MM.1S (cell line): ENCODE results near the gene KLHDC7A.

ENCODE experiments used
- DNase-seq: peaks from one replicate; pipeline ENCODE4 v3.0.0-alpha.2; 2015
- H2AFZ ChIP-seq: fragments of 300-600 bp; sonication (generic); 2 replicates; pipeline ENCODE4 v1.6.0; 2016; ENCODE audit warnings: antibody characterized with exemption, low read length
- H3F3A ChIP-seq: fragments of 300-600 bp; sonication (generic); 2 replicates; pipeline ENCODE4 v1.6.1; 2016; ENCODE audit warnings: mild to moderate bottlenecking, antibody characterized with exemption, low read length, moderate library complexity, mixed read lengths; ENCODE audit not compliant: insufficient read depth
- H3K27ac ChIP-seq: fragments of 300-600 bp; sonication (generic); 2 replicates; pipeline ENCODE4 v1.5.1; 2016; ENCODE audit warnings: mild to moderate bottlenecking, low read length
- H3K27me3 ChIP-seq: fragments of 300-600 bp; sonication (generic); replicated peaks from 2 replicates; pipeline ENCODE4 v1.6.0; 2016; ENCODE audit warnings: low read length; ENCODE audit not compliant: insufficient read depth
- H3K36me3 ChIP-seq: fragments of 300-600 bp; sonication (generic); replicated peaks from 2 replicates; pipeline ENCODE4 v1.6.1; 2016; ENCODE audit warnings: mild to moderate bottlenecking, low read length, mixed read lengths; ENCODE audit not compliant: insufficient read depth
- H3K4me1 ChIP-seq: fragments of 300-600 bp; sonication (generic); 2 replicates; pipeline ENCODE4 v1.6.1; 2016; ENCODE audit warnings: low read length, mixed read lengths
- H3K4me2 ChIP-seq: fragments of 300-600 bp; sonication (generic); 2 replicates; pipeline ENCODE4 v1.6.0; 2016; ENCODE audit warnings: low read depth, low read length
- H3K4me3 ChIP-seq: fragments of 300-600 bp; sonication (generic); 2 replicates; pipeline ENCODE4 v1.5.1; 2016; ENCODE audit warnings: low read length, mixed read lengths
- H3K79me2 ChIP-seq: fragments of 300-600 bp; sonication (generic); 2 replicates; pipeline ENCODE4 v1.6.1; 2016; ENCODE audit warnings: mixed run types, low read length, mixed read lengths
- H3K9ac ChIP-seq: fragments of 300-600 bp; sonication (generic); 2 replicates; pipeline ENCODE4 v1.6.1; 2016; ENCODE audit warnings: low read length, mixed read lengths
- H3K9me2 ChIP-seq: fragments of 300-600 bp; sonication (generic); replicated peaks from 2 replicates; pipeline ENCODE4 v1.6.1; 2016; ENCODE audit warnings: mild to moderate bottlenecking, low read length, mixed read lengths; ENCODE audit not compliant: insufficient read depth
- H3K9me3 ChIP-seq: fragments of 300-600 bp; sonication (generic); replicated peaks from 2 replicates; pipeline ENCODE4 v1.6.1; 2016; ENCODE audit warnings: mild to moderate bottlenecking, low read length, mixed read lengths; ENCODE audit not compliant: insufficient read depth
- H4K20me1 ChIP-seq: fragments of 300-600 bp; sonication (generic); 2 replicates; pipeline ENCODE4 v1.6.1; 2016; ENCODE audit warnings: mild to moderate bottlenecking, low read length, moderate library complexity, mixed read lengths; ENCODE audit not compliant: insufficient read depth
- EZH2 ChIP-seq: fragments of 300-600 bp; sonication (generic); optimal IDR thresholded peaks from 2 replicates; pipeline ENCODE3; 2017; ENCODE audit warnings: low read depth, mild to moderate bottlenecking, antibody characterized with exemption, low read length, mixed read lengths
- EZH2phosphoT487 ChIP-seq: fragments of 300-600 bp; sonication (generic); IDR thresholded peaks from 2 replicates; pipeline ENCODE4 v1.6.1; 2018; ENCODE audit warnings: antibody characterized with exemption, low read length
- TF ChIP-seq, protein P1 (sequence below): fragments of 300-600 bp; sonication (generic); IDR thresholded peaks from 2 replicates; pipeline ENCODE4 v1.5.1; 2016; ENCODE audit warnings: antibody characterized with exemption, low read length, mixed read lengths

Gene KLHDC7A

DNA sequence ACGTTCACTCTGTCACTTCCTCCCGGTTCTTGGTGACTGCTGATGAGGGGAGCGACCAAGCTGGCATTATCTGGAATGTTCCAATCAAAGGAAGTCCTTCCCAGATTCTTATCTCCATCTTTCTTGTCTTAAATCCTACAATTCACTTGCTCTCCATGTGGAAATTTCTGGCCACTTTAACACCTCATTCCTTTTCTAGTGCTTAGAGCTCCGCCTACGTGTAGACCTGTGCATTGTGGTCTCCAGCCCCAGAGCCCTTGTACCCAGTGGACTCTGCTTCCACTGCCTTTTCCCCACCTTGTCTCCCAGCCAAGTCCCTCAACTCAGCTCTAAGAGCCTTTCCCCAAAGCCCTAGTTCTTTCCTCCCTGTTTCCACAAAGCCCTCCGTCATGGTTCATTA is 12.2 kb upstream of the KLHDC7A start:
- H3K27ac ChIP-seq = no peak overlapping the region
- no peak for DNase-seq
- H3K27me3 ChIP-seq = peaks cover 91% of the 10 kb centered on the region
- no peak overlapping the region for H2AFZ ChIP-seq
- H3K9me3 ChIP-seq = no peaks in the 10 kb centered on the region
- H3K9me2 ChIP-seq = no peaks in the 10 kb centered on the region
- no peaks in the 10 kb centered on the region for H3K36me3 ChIP-seq
- H3K9ac ChIP-seq = no peak overlapping the region
- no peak overlapping the region for H3K4me3 ChIP-seq
- no peaks in the 10 kb centered on the region for H3K4me1 ChIP-seq
- TF ChIP-seq EZH2 (no peak), EZH2phosphoT487 (no peak)
- TF ChIP-seq, protein P1, sequence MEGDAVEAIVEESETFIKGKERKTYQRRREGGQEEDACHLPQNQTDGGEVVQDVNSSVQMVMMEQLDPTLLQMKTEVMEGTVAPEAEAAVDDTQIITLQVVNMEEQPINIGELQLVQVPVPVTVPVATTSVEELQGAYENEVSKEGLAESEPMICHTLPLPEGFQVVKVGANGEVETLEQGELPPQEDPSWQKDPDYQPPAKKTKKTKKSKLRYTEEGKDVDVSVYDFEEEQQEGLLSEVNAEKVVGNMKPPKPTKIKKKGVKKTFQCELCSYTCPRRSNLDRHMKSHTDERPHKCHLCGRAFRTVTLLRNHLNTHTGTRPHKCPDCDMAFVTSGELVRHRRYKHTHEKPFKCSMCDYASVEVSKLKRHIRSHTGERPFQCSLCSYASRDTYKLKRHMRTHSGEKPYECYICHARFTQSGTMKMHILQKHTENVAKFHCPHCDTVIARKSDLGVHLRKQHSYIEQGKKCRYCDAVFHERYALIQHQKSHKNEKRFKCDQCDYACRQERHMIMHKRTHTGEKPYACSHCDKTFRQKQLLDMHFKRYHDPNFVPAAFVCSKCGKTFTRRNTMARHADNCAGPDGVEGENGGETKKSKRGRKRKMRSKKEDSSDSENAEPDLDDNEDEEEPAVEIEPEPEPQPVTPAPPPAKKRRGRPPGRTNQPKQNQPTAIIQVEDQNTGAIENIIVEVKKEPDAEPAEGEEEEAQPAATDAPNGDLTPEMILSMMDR = no peak
- H4K20me1 ChIP-seq = no peaks in the 10 kb centered on the region
- no peaks in the 10 kb centered on the region for H3K79me2 ChIP-seq
- no peak overlapping the region for H3K4me2 ChIP-seq
- H3F3A ChIP-seq = no peaks in the 10 kb centered on the region

DNA sequence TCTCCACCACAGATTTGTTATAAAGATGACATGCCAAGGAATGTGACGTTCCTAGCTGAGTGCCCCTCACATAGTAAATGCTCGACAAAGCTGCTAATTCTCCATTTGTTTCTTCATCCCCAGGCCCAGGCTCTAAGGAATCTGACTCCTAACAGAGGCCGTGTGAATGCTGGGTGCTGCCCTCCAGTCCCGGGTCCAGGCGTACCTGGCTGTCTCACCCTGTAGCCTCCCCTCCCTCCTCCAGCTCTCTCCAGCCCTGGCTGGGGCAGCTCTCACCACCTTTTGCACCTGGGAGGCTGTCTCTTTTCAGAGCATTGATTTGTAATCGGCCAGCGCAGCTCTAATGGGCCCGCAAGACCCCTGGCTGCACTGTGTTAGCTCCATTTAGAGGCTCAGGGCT is 11.2 kb upstream of the KLHDC7A start:
- no peaks in the 10 kb centered on the region for H4K20me1 ChIP-seq
- no peak overlapping the region for H3K4me3 ChIP-seq
- H3K9me2 ChIP-seq = no peaks in the 10 kb centered on the region
- TF ChIP-seq EZH2phosphoT487 = no peak
- TF ChIP-seq EZH2 = no peak
- TF ChIP-seq, protein P1 = no peak
- H3K9me3 ChIP-seq = no peaks in the 10 kb centered on the region
- no peak overlapping the region for H3K9ac ChIP-seq
- no peaks in the 10 kb centered on the region for H3K4me1 ChIP-seq
- DNase-seq = no peak
- peaks cover 90% of the 10 kb centered on the region for H3K27me3 ChIP-seq
- no peak overlapping the region for H3K27ac ChIP-seq
- no peak overlapping the region for H3K4me2 ChIP-seq
- H3K79me2 ChIP-seq = no peaks in the 10 kb centered on the region
- no peak overlapping the region for H2AFZ ChIP-seq
- no peaks in the 10 kb centered on the region for H3K36me3 ChIP-seq
- no peaks in the 10 kb centered on the region for H3F3A ChIP-seq

DNA sequence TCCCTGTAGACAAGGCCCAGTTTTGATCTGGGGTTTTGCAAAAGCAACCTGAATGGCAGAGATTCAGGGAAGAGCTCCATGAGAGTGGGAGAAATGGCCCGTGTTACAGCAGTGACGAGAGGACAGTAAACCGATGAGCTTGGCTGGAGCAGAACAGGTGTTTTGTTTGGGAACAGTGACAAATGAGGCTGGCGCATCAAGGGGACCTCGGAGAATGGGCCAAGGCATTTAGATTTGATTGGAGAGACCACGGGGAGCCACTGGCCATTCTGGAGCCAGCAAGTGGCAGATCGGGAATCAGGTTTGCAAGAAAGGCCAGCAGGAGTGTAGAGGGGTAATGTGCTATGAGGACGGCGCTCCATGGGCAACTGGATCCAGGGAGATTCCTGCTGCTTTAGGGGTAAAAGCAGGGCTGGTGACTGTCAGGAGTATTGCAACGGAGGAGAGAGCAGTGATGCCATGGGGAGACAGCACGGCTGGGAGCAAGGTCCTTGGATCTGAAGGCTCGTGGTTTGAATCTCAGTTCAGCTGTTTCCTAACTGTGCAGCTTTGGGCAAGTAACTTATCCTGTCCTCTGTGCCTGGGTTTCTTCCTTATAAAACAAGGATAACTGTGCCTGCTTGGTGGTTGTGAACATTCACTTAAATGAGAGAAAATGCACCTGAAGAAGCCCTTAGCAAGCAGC is 9.9 kb upstream of the KLHDC7A start:
- Histone ChIP-seq H3K9me2 (no peaks in the 10 kb centered on the region), H3K27me3 (peaks cover 91% of the 10 kb centered on the region), H3K36me3 (no peaks in the 10 kb centered on the region), H3K27ac (no peak overlapping the region), H3K79me2 (no peaks in the 10 kb centered on the region), H3F3A (no peaks in the 10 kb centered on the region), H2AFZ (no peak overlapping the region), H3K9me3 (no peaks in the 10 kb centered on the region), H4K20me1 (no peaks in the 10 kb centered on the region), H3K9ac (no peak overlapping the region), H3K4me3 (no peak overlapping the region), H3K4me2 (no peak overlapping the region), H3K4me1 (no peaks in the 10 kb centered on the region)
- no peak for DNase-seq
- TF ChIP-seq, protein P1 = no peak
- TF ChIP-seq EZH2 = no peak
- no peak for TF ChIP-seq EZH2phosphoT487
